GM12891 (cell line): Measurements from ENCODE around the gene RACGAP1.

Experiments used
- POLR2A ChIP-seq: IDR thresholded peaks from 2 replicates; pipeline ENCODE4 v1.6.1; 2011; ENCODE audit warnings: low read depth, low read length, control low read depth
- POLR2AphosphoS5 ChIP-seq: IDR thresholded peaks from 2 replicates; pipeline ENCODE4 v1.6.1; 2011; ENCODE audit warnings: low read depth, low read length, control low read depth
- SPI1 ChIP-seq: IDR thresholded peaks from 2 replicates; pipeline ENCODE4 v1.6.1; 2011; ENCODE audit warnings: low read depth, low read length, control low read depth
- TAF1 ChIP-seq: IDR thresholded peaks from 2 replicates; pipeline ENCODE4 v1.6.1; 2011; ENCODE audit warnings: low read depth, low read length, control low read depth

GRCh38 chr12:49944718-49945117, 80.6 kb downstream of the RACGAP1 start:
- TF ChIP-seq POLR2A, result no peak
- TF ChIP-seq TAF1, result no peak
- TF ChIP-seq POLR2AphosphoS5, result no peak
- TF ChIP-seq SPI1, result no peak
